AG09319 (cell line): Measurements from ENCODE around the gene CKB.
A peak's percentile ranks its signal among the peaks of the same experiment; 100 is the strongest.

ENCODE experiments used
- DNase-seq: peaks from one replicate; pipeline ENCODE4 v3.0.0-alpha.2; 2010; ENCODE audit warnings: low read depth; ENCODE audit errors: extremely low read depth
- CTCF ChIP-seq: IDR thresholded peaks from 2 replicates; pipeline ENCODE4 v1.5.1; 2011; ENCODE audit warnings: low read depth, mild to moderate bottlenecking, inconsistent platforms, low read length, moderate library complexity

CKB gene

GRCh38 chr14:103491691-103492090 is 30.9 kb downstream of the CKB start:
- no peak for DNase-seq
- no peak for TF ChIP-seq CTCF

GRCh38 chr14:103489621-103490020 is 33.0 kb downstream of the CKB start:
- DNase-seq: no peak
- TF ChIP-seq CTCF: no peak

GRCh38 chr14:103488960-103489359 is 33.7 kb downstream of the CKB start:
- TF ChIP-seq CTCF: no peak
- no peak for DNase-seq

- no peak for DNase-seq
- TF ChIP-seq CTCF: no peak
These were observed 34.6 kb downstream of the CKB start for GRCh38 chr14:103488071-103488470.

- TF ChIP-seq CTCF: no peak
- no peak for DNase-seq
These were observed 37.1 kb downstream of the CKB start for GRCh38 chr14:103485504-103485903.

- no peak for TF ChIP-seq CTCF
These were observed 39.0 kb downstream of the CKB start for GRCh38 chr14:103483600-103483999.

GRCh38 chr14:103480595-103480994 is 42.0 kb downstream of the CKB start:
- DNase-seq: no peak
- TF ChIP-seq CTCF: no peak

More at GRCh38 chr14:103483600-103483999, 39.0 kb downstream of the CKB start:
- peak; percentile 70 for DNase-seq
